ENCODE measurements around the gene RARA.

Gene RARA

GRCh38 chr17:40327735-40328385, 18.9 kb downstream of the RARA start:
- no peak for DNase-seq (ENCODE audit: low read depth)

GRCh38 chr17:40328386-40328766, 19.4 kb downstream of the RARA start:
- DNase-seq (ENCODE audit: low read depth), result no peak

- no peak for DNase-seq (ENCODE audit: low read depth)
Observed at GRCh38 chr17:40329839-40330794, 21.1 kb downstream of the RARA start.

GRCh38 chr17:40330850-40331470, 22.0 kb downstream of the RARA start:
- DNase-seq (ENCODE audit: low read depth), result no peak

- no peak for DNase-seq (ENCODE audit: low read depth)
Observed at GRCh38 chr17:40331743-40332641, 23.0 kb downstream of the RARA start.

GRCh38 chr17:40333781-40334448, 24.9 kb downstream of the RARA start:
- DNase-seq (ENCODE audit: low read depth), result no peak

- no peak for DNase-seq (ENCODE audit: low read depth)
Observed at GRCh38 chr17:40335620-40336019, 26.6 kb downstream of the RARA start.

- no peak for DNase-seq (ENCODE audit: low read depth)
Observed at GRCh38 chr17:40337351-40337750, 28.4 kb downstream of the RARA start.

- DNase-seq (ENCODE audit: low read depth), result no peak
Observed at GRCh38 chr17:40338058-40338457, 29.1 kb downstream of the RARA start.

- no peak for DNase-seq (ENCODE audit: low read depth)
Observed at GRCh38 chr17:40338941-40339649, 30.1 kb downstream of the RARA start.

GRCh38 chr17:40340327-40340726, 31.3 kb downstream of the RARA start:
- DNase-seq (ENCODE audit: low read depth), result no peak

GRCh38 chr17:40340880-40341807, 32.2 kb downstream of the RARA start:
- DNase-seq (ENCODE audit: low read depth), result peak; percentile 84

GRCh38 chr17:40341808-40342503, 33.0 kb downstream of the RARA start:
- DNase-seq (ENCODE audit: low read depth), result no peak

- no peak for DNase-seq (ENCODE audit: low read depth)
Observed at GRCh38 chr17:40342504-40343218, 33.7 kb downstream of the RARA start.

- DNase-seq (ENCODE audit: low read depth), result no peak
Observed at GRCh38 chr17:40343219-40344119, 34.5 kb downstream of the RARA start.

- DNase-seq (ENCODE audit: low read depth), result no peak
Observed at GRCh38 chr17:40344421-40345160, 35.6 kb downstream of the RARA start.
